Uterus (tissue), 2 donors: ENCODE data around the gene LEFTY2.

Experiments used
- CTCF ChIP-seq, 4 experiments: fragments of 200-600 bp in 2 of 4; fragments of 450-650 bp in 2 of 4; sonication (generic) in 2 of 4; IDR thresholded peaks; one replicate each; pipeline ENCODE4 v1.5.1; 2016 to 2019; ENCODE audit warnings: antibody characterized with exemption in 4 of 4, mild to moderate bottlenecking in 2 of 4, moderate library complexity in 1 of 4
- POLR2A ChIP-seq, 2 donors: fragments of 450-650 bp; IDR thresholded peaks; one replicate each; pipeline ENCODE4 v1.6.1; 2016; ENCODE audit warnings: antibody characterized with exemption in 2 of 2, mild to moderate bottlenecking in 1 of 2, moderate library complexity in 1 of 2

DNA sequence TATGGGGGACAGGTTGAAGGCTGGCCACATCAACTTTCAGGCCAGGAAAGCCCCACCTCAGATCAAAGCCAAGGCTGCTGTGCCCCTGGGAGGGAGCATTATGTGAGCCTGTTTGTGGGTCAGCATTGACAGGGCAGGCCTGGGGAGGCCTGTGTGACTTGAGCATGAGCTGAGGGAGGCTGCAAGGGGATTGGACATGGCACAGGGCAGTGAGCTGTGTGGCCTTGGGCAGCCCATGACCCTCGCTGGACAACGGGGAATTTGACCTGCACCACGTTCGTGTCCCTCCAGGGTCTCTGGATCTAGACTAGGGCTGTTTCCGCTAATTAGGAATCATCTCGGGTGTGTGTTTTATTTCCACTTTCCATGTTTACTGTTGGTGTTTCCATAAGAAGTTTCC lies 34.6 kb downstream of the LEFTY2 start:
- no peak for TF ChIP-seq CTCF (IDR thresholded peaks at IDR 0.05)
- TF ChIP-seq POLR2A (IDR thresholded peaks at IDR 0.05): no peak
